GM12878 (cell line): ENCODE data around the gene TPRKB. TPM values are rescaled to one million over a fixed set of nuclear protein-coding genes. Genes with fewer than 3 reads are reported as not detected.

Experiments used
- BHLHE40 ChIP-seq, 2 experiments: fragments of 450-650 bp in 1 of 2; IDR thresholded peaks; 2 replicates each; pipeline ENCODE4 v1.6.1; 2011 to 2017; ENCODE audit warnings: low read depth in 2 of 2, borderline replicate concordance in 1 of 2, improper control_type of control experiment in 1 of 2, low read length in 1 of 2, mild to moderate bottlenecking in 1 of 2
- CBFB ChIP-seq: IDR thresholded peaks from 2 replicates; pipeline ENCODE4 v1.6.1; 2016; ENCODE audit warnings: antibody characterized with exemption, low read depth
- DPF2 ChIP-seq: fragments of 450-650 bp; IDR thresholded peaks from 2 replicates; pipeline ENCODE4 v1.6.1; 2017; ENCODE audit warnings: mild to moderate bottlenecking
- FOXK2 ChIP-seq: fragments of 450-650 bp; IDR thresholded peaks from 2 replicates; pipeline ENCODE4 v1.6.1; 2017; ENCODE audit warnings: mild to moderate bottlenecking, moderate library complexity
- HDGF ChIP-seq: fragments of 450-650 bp; IDR thresholded peaks from 2 replicates; pipeline ENCODE4 v1.6.1; 2016; ENCODE audit warnings: antibody characterized with exemption
- IKZF1 ChIP-seq: fragments of 450-650 bp; conservative IDR thresholded peaks from 2 replicates; pipeline ENCODE4 v1.6.1; 2017; ENCODE audit warnings: antibody characterized with exemption, mild to moderate bottlenecking
- NFXL1 ChIP-seq: fragments of 450-650 bp; IDR thresholded peaks from 2 replicates; pipeline ENCODE4 v1.6.1; 2017; ENCODE audit warnings: antibody characterized with exemption, mild to moderate bottlenecking, borderline replicate concordance
- NRF1 ChIP-seq: conservative IDR thresholded peaks from 2 replicates; pipeline ENCODE4 v1.6.1; 2011; ENCODE audit warnings: mild to moderate bottlenecking, low read depth, low read length, improper control_type of control experiment
- POLR2AphosphoS5 ChIP-seq: IDR thresholded peaks from 2 replicates; pipeline ENCODE4 v1.6.1; 2011; ENCODE audit warnings: mild to moderate bottlenecking, low read length, inconsistent platforms
- RAD51 ChIP-seq: fragments of 450-650 bp; IDR thresholded peaks from 2 replicates; pipeline ENCODE4 v1.6.1; 2016; ENCODE audit warnings: moderate library complexity, mild to moderate bottlenecking, inconsistent platforms
- RFX5 ChIP-seq: IDR thresholded peaks from 2 replicates; pipeline ENCODE4 v1.6.1; 2011; ENCODE audit warnings: low read depth, low read length, improper control_type of control experiment
- TAF1 ChIP-seq: IDR thresholded peaks from 2 replicates; pipeline ENCODE4 v1.6.1; 2011; ENCODE audit warnings: mild to moderate bottlenecking, low read depth, low read length, borderline replicate concordance
- ZNF217 ChIP-seq: fragments of 450-650 bp; IDR thresholded peaks from 2 replicates; pipeline ENCODE4 v1.6.1; 2017; ENCODE audit warnings: antibody characterized with exemption, mild to moderate bottlenecking
- ZNF384 ChIP-seq: IDR thresholded peaks from 2 replicates; pipeline ENCODE4 v1.6.1; 2012; ENCODE audit warnings: low read depth, mild to moderate bottlenecking, low read length, improper control_type of control experiment, borderline replicate concordance
- polyA plus RNA-seq, 11 experiments: library from polyadenylated mRNA; depleted of rRNA in 4 of 11; unstranded in 6 of 11; stranded (reverse) in 5 of 11; fragments of >200 nt; fragmentation: Nextera tagmentation in 4 of 11; fragmentation: Illumina TruSeq in 1 of 11; extraction: Ambion mirVana in 4 of 11; extraction: Trizol in 1 of 11; gene quantifications; 1 replicate in 1 of 11; 2 replicates in 10 of 11; pipeline versions ENCODE4 v1.2.1 to v1.2.3, GENCODE V29; 2011 to 2016; ENCODE audit warnings: inconsistent platforms in 2 of 11, missing spikeins in 2 of 11, low read depth in 1 of 11
- total RNA-seq, 4 experiments: library from RNA; depleted of rRNA in 3 of 4; stranded (reverse); fragments of >200 nt in 3 of 4; fragmentation: Illumina TruSeq in 1 of 4; extraction: Trizol in 1 of 4; gene quantifications; 2 replicates each; pipeline versions ENCODE4 v1.2.1 to v1.2.3, GENCODE V29; 2013 to 2021
- TF ChIP-seq, protein P1 (sequence below): fragments of 450-650 bp; IDR thresholded peaks from 2 replicates; pipeline ENCODE4 v1.6.1; 2017; ENCODE audit warnings: low read depth, mild to moderate bottlenecking, moderate library complexity
- TF ChIP-seq, protein P2 (sequence below): IDR thresholded peaks from 2 replicates; pipeline ENCODE4 v1.6.1; 2012; ENCODE audit warnings: low read depth, low read length, improper control_type of control experiment
- TF ChIP-seq, protein P3 (sequence below): fragments of 450-650 bp; IDR thresholded peaks from 2 replicates; pipeline ENCODE4 v1.6.1; 2017; ENCODE audit warnings: borderline replicate concordance
- TF ChIP-seq, protein P4 (sequence below): fragments of 450-650 bp; IDR thresholded peaks from 2 replicates; pipeline ENCODE4 v1.6.1; 2016; ENCODE audit warnings: mild to moderate bottlenecking

The TPRKB gene
- total and polyA plus RNA-seq, 10 of the 15 experiments (the other 5 are each of a cell fraction or from before 2014, with no cell fraction given) = 28.1 to 129 (median 67.2) TPM

DNA sequence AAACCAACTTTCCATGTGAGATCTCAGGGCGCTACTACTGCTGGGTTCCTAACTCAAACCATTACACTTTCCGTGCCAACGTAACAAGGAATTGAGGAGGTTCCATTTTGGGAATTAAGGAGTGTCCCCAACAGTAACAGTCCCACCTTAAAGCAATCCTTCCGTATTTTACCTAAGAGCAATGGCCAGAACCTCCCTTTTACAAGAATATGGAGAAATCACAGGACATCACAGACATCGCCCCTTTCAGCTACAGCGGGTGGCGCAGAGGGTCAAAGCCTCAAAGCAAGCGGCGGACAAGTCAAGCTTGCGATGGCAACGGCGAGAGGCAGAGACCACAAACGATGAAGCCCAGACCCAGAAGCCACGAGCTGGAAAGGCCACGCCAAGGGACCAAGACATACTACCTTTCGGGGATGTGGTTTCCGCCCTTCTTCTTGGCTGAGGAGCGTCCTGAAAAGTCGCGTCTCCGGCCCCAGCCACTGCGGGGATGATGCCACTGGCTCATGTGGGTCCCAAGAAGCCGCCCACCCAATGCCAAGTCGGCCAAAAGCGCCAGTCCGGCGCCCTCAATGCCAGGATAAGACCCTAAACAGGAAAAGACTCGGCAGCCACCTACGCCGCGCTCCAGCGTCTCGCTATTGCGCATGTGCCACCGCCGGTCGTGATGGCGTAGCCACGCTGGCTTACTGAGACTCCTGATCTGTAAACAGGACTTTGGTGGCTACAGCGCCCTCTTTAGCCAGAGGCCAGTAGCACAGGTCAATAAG is 42.5 kb upstream of the TPRKB start, which contains the start of gene DUSP11 (continued):
- TF ChIP-seq, protein P1, sequence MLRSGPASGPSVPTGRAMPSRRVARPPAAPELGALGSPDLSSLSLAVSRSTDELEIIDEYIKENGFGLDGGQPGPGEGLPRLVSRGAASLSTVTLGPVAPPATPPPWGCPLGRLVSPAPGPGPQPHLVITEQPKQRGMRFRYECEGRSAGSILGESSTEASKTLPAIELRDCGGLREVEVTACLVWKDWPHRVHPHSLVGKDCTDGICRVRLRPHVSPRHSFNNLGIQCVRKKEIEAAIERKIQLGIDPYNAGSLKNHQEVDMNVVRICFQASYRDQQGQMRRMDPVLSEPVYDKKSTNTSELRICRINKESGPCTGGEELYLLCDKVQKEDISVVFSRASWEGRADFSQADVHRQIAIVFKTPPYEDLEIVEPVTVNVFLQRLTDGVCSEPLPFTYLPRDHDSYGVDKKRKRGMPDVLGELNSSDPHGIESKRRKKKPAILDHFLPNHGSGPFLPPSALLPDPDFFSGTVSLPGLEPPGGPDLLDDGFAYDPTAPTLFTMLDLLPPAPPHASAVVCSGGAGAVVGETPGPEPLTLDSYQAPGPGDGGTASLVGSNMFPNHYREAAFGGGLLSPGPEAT = peak; percentile 40; the same call in 1 of the 2 replicates
- TF ChIP-seq, protein P2, sequence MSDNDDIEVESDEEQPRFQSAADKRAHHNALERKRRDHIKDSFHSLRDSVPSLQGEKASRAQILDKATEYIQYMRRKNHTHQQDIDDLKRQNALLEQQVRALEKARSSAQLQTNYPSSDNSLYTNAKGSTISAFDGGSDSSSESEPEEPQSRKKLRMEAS = peak; percentile 83
- TF ChIP-seq ZNF217 (no peak), HDGF (0 out of 2 replicates have a peak, but pooled peaks have one; percentile 45), BHLHE40 (IDR thresholded peaks at IDR 0.05; ENCODE audit: borderline replicate concordance in 1 of 2, low read depth in 2 of 2, low read length in 1 of 2) (peak; percentile 53 to 71; a peak in 3 of 4 replicates), DPF2 (peak; percentile 38; the same call in 1 of the 2 replicates), FOXK2 (peak; percentile 92), CBFB (peak; percentile 83), NFXL1 (no peak), TAF1 (peak; percentile 52; the same call in 1 of the 2 replicates), ZNF384 (no peak), POLR2AphosphoS5 (peak; percentile 80), RAD51 (no peak), NRF1 (peak; percentile 70), RFX5 (peak; percentile 52; the same call in 1 of the 2 replicates), IKZF1 (peak; percentile 63)
- TF ChIP-seq, protein P3, sequence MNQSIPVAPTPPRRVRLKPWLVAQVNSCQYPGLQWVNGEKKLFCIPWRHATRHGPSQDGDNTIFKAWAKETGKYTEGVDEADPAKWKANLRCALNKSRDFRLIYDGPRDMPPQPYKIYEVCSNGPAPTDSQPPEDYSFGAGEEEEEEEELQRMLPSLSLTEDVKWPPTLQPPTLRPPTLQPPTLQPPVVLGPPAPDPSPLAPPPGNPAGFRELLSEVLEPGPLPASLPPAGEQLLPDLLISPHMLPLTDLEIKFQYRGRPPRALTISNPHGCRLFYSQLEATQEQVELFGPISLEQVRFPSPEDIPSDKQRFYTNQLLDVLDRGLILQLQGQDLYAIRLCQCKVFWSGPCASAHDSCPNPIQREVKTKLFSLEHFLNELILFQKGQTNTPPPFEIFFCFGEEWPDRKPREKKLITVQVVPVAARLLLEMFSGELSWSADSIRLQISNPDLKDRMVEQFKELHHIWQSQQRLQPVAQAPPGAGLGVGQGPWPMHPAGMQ = no peak
- TF ChIP-seq, protein P4, sequence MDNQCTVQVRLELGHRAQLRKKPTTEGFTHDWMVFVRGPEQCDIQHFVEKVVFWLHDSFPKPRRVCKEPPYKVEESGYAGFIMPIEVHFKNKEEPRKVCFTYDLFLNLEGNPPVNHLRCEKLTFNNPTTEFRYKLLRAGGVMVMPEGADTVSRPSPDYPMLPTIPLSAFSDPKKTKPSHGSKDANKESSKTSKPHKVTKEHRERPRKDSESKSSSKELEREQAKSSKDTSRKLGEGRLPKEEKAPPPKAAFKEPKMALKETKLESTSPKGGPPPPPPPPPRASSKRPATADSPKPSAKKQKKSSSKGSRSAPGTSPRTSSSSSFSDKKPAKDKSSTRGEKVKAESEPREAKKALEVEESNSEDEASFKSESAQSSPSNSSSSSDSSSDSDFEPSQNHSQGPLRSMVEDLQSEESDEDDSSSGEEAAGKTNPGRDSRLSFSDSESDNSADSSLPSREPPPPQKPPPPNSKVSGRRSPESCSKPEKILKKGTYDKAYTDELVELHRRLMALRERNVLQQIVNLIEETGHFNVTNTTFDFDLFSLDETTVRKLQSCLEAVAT = peak; percentile 24; the same call in 1 of the 2 replicates
- TF ChIP-seq, all 136 proteins: peak for 42
